GM10248 (cell line): ENCODE measurements around the gene ADIPOR2.

Experiments used
- CTCF ChIA-PET: fragments of 300-600 bp; sonication (Branson Sonifier 250); formaldehyde crosslinking; extraction: SDS; loops from one replicate; lab custom pipeline; 2021; ENCODE audit warnings: antibody characterized with exemption; lab: Yijun Ruan, JAX
- POLR2A ChIA-PET: fragments of 350-650 bp; sonication (Branson Sonifier 250); formaldehyde crosslinking; extraction: SDS; loops from one replicate; lab custom pipeline; 2020; ENCODE audit warnings: antibody characterized with exemption; lab: Yijun Ruan, JAX
- DNase-seq: peaks from one replicate; pipeline ENCODE4 v3.0.0; 2012; ENCODE audit errors: extremely low spot score
- CTCF ChIP-seq: IDR thresholded peaks from 2 replicates; pipeline ENCODE4 v1.5.1; 2012; ENCODE audit warnings: mild to moderate bottlenecking, low read depth; ENCODE audit errors: extremely low read depth, missing control alignments, control extremely low read depth

Gene ADIPOR2

GRCh38 chr12:1837541-1838204 lies 146.8 kb downstream of the ADIPOR2 start:
- ChIA-PET POLR2A (no interaction called here), CTCF (interaction anchor here (0.8 to 1.8 kb wide), 2 partner anchors 102 kb away, joined by 3 to 6 read pairs; no protein-coding TSS in a partner anchor)
- DNase-seq: no peak

More at GRCh38 chr12:1837541-1838204, 146.8 kb downstream of the ADIPOR2 start:
- TF ChIP-seq CTCF: no peak
